ENCODE data around the gene F3.

DNA sequence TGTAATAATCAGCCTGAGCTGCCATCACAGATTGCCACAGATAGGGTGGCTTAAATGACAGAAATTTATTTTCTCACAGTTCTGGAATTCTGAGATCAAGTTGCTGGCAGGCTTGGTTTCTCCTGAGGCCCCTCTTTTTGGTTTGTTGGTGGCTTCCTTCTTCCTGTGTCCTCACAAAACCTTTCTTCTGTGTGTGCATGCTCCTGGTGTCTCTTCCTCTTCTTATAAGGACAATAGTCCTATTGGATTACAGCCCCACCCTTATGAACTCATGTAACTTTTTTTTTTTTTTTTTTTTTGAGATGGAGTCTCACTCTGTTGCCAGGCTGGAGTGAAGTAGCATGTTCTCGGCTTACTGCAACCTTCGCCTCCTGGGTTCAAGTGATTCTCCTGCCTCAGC lies 41.0 kb upstream of the F3 start:
- TF ChIP-seq RFX5 (IDR thresholded peaks at IDR 0.05; ENCODE audit: low read length) (no peak), CTCF (IDR thresholded peaks at IDR 0.05) (no peak)
